Measurements from ENCODE around the gene ARHGAP27. TPM values are rescaled to one million over a fixed set of nuclear protein-coding genes. Genes with fewer than 3 reads are reported as not detected.
A peak's percentile ranks its signal among the peaks of the same experiment; 100 is the strongest.

ARHGAP27 gene
- total and polyA plus RNA-seq, 2 of the 4 experiments (the other 2 are of a cell fraction) = under 0.01 to 0.89 TPM

DNA sequence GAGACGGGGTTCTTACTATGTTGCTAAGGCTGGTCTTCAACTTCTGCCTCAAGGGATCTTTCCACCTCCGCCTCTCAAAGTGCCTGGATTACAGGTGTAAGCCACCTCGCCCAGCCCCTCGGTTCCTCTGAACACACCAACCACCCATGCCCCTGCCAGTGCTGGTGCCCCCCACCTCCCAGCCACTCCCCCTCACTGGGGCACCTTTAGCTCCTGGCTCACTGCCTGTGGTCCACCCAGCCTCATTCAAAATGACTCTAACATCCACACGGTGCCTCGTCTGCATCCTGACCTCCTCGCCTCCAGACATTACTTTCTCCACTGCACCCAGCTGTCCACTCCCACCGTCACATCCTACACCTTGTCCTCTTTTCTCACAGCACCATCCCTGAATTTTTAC, 55.3 kb downstream of the ARHGAP27 start:
- no peak overlapping the region; the same call in 1 of the 2 replicates for H3K4ac ChIP-seq (ENCODE audit: low read depth, low read length)

More for the DNA sequence above, 55.3 kb downstream of the ARHGAP27 start:
- intact Hi-C loops (cut with micrococcal nuclease) = no loop called here
- Histone ChIP-seq H2AK9ac (replicated peaks; ENCODE audit: low read depth, low read length, poor library complexity) (no peak overlapping the region), H3K9me1 (ENCODE audit: insufficient read depth, low read length) (peaks cover 27% of the 10 kb centered on the region), H3K4me3 (ENCODE audit: insufficient read depth, low read depth, low read length) (no peak overlapping the region), H3K36me3 (ENCODE audit: control insufficient read depth, insufficient read depth, low read length) (no peaks in the 10 kb centered on the region), H4K20me1 (ENCODE audit: insufficient read depth, low read length) (no peaks in the 10 kb centered on the region), H3K27ac (ENCODE audit: insufficient read depth, low read length) (no peak overlapping the region), H2BK5ac (ENCODE audit: low read depth, low read length, poor library complexity, severe bottlenecking) (no peak overlapping the region), H2AK5ac (ENCODE audit: low read depth, low read length) (no peak overlapping the region; the same call in 1 of the 2 replicates), H3K9ac (ENCODE audit: low read depth, low read length) (no peak overlapping the region), H2AFZ (replicated peaks; ENCODE audit: low read length, poor library complexity) (no peak overlapping the region), H3K14ac (replicated peaks; ENCODE audit: low read depth, low read length) (no peak overlapping the region), H3K9me3 (ENCODE audit: control insufficient read depth, insufficient read depth, low read length) (no peaks in the 10 kb centered on the region), H2BK15ac (ENCODE audit: low read depth, low read length) (no peak overlapping the region), H4K8ac (ENCODE audit: low read depth in 2 of 2, low read length in 2 of 2) (no peak overlapping the region), H3K56ac (ENCODE audit: extremely low read depth, insufficient read depth, low read length) (no peak overlapping the region), H2BK20ac (ENCODE audit: low read depth, low read length) (no peak overlapping the region), H4K5ac (ENCODE audit: low read depth, low read length) (no peak overlapping the region), H3K79me1 (ENCODE audit: low read depth in 1 of 2, low read length in 2 of 2) (peaks cover 0 to 11% of the 10 kb centered on the region in 2 experiments; a peak in 1 of 4 replicates), H3K18ac (ENCODE audit: low read depth, low read length) (no peak overlapping the region), H3K23ac (ENCODE audit: low read depth, low read length) (no peak overlapping the region), H3K4me1 (ENCODE audit: control insufficient read depth, insufficient read depth, low read length) (peaks cover 14% of the 10 kb centered on the region), H2BK120ac (ENCODE audit: low read depth, low read length) (0 out of 2 replicates have a peak overlapping the region, but pooled peaks have one; percentile 21), H3K4me2 (ENCODE audit: low read depth, low read length) (no peak overlapping the region), H3K27me3 (ENCODE audit: control insufficient read depth, insufficient read depth, low read length) (no peaks in the 10 kb centered on the region), H4K91ac (ENCODE audit: insufficient read depth, low read depth, low read length) (no peak overlapping the region)
- ATAC-seq (ENCODE audit: low read depth) (no peak), DNase-seq (no peak)
- WGBS, 2 experiments (ENCODE audit: extremely low coverage in 2 of 2, insufficient read length in 1 of 2) = 80% methylated on average over 5 of the region's 8 CpGs; no CpG with 5 or more reads in 1 of the 2 experiments
- TF ChIP-seq MAZ (IDR thresholded peaks at IDR 0.05; ENCODE audit: borderline replicate concordance, low read depth, low read length) = no peak
- TF ChIP-seq BHLHE40 (IDR thresholded peaks at IDR 0.05; ENCODE audit: low read depth, low read length) = no peak
- TF ChIP-seq RAD21 (IDR thresholded peaks at IDR 0.05; ENCODE audit: low read length) = no peak
- no peak for TF ChIP-seq SMC3 (IDR thresholded peaks at IDR 0.05; ENCODE audit: low read depth, low read length)
- TF ChIP-seq FOS (IDR thresholded peaks at IDR 0.05; ENCODE audit: low read depth, low read length) = no peak
- TF ChIP-seq RFX5 (IDR thresholded peaks at IDR 0.05; ENCODE audit: low read depth, low read length) = no peak
- no peak for TF ChIP-seq MXI1 (IDR thresholded peaks at IDR 0.05; ENCODE audit: borderline replicate concordance, low read depth, low read length)
- no peak for TF ChIP-seq CHD1 (IDR thresholded peaks at IDR 0.05; ENCODE audit: low read depth, low read length)
- TF ChIP-seq NFE2L2 (IDR thresholded peaks at IDR 0.05; ENCODE audit: low read depth, low read length) = no peak
- TF ChIP-seq RCOR1 (IDR thresholded peaks at IDR 0.05; ENCODE audit: insufficient replicate concordance, low read length) = no peak
- TF ChIP-seq MAFK (IDR thresholded peaks at IDR 0.05; ENCODE audit: low read depth, low read length) = no peak
- TF ChIP-seq, protein P1, sequence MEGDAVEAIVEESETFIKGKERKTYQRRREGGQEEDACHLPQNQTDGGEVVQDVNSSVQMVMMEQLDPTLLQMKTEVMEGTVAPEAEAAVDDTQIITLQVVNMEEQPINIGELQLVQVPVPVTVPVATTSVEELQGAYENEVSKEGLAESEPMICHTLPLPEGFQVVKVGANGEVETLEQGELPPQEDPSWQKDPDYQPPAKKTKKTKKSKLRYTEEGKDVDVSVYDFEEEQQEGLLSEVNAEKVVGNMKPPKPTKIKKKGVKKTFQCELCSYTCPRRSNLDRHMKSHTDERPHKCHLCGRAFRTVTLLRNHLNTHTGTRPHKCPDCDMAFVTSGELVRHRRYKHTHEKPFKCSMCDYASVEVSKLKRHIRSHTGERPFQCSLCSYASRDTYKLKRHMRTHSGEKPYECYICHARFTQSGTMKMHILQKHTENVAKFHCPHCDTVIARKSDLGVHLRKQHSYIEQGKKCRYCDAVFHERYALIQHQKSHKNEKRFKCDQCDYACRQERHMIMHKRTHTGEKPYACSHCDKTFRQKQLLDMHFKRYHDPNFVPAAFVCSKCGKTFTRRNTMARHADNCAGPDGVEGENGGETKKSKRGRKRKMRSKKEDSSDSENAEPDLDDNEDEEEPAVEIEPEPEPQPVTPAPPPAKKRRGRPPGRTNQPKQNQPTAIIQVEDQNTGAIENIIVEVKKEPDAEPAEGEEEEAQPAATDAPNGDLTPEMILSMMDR (conservative IDR thresholded peaks at IDR 0.05; ENCODE audit: low read depth, low read length) = no peak
- TF ChIP-seq, protein P2, sequence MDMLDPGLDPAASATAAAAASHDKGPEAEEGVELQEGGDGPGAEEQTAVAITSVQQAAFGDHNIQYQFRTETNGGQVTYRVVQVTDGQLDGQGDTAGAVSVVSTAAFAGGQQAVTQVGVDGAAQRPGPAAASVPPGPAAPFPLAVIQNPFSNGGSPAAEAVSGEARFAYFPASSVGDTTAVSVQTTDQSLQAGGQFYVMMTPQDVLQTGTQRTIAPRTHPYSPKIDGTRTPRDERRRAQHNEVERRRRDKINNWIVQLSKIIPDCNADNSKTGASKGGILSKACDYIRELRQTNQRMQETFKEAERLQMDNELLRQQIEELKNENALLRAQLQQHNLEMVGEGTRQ (IDR thresholded peaks at IDR 0.05; ENCODE audit: low read depth, low read length) = no peak
- dilution Hi-C loops (cut with HindIII; ENCODE audit: low sequenced_read_pairs, unreplicated experiment) = no loop called here
- POLR2A ChIA-PET (ENCODE audit: unreplicated experiment) = no interaction called here
- CTCF ChIA-PET = no interaction called here
- in situ Hi-C loops (cut with MboI; ENCODE audit: low sequenced_read_pairs) = no loop called here
- BruUV-seq (replicated peaks) = no TSS peak

Data from IMR-90 (cell line).